Activated CD8-positive, alpha-beta memory T cell treated with anti-CD3 and anti-CD28 coated beads, Interleukin-2, amount 50 U/mL, for 48 hours (primary cell): ENCODE results near the gene HINFP.
A peak's percentile ranks its signal among the peaks of the same experiment; 100 is the strongest.
"Not testable (repeated sequence)": the region's sequence is repeated elsewhere in the genome, so short reads cannot be mapped to it uniquely, and the experiment has no call there.

Experiments
- DNase-seq: peaks from one replicate; pipeline ENCODE4 v3.0.0-alpha.2; 2020

The HINFP gene

GRCh38 chr11:119100246-119100970 lies 21.0 kb upstream of the HINFP start:
- no peak for DNase-seq

DNA sequence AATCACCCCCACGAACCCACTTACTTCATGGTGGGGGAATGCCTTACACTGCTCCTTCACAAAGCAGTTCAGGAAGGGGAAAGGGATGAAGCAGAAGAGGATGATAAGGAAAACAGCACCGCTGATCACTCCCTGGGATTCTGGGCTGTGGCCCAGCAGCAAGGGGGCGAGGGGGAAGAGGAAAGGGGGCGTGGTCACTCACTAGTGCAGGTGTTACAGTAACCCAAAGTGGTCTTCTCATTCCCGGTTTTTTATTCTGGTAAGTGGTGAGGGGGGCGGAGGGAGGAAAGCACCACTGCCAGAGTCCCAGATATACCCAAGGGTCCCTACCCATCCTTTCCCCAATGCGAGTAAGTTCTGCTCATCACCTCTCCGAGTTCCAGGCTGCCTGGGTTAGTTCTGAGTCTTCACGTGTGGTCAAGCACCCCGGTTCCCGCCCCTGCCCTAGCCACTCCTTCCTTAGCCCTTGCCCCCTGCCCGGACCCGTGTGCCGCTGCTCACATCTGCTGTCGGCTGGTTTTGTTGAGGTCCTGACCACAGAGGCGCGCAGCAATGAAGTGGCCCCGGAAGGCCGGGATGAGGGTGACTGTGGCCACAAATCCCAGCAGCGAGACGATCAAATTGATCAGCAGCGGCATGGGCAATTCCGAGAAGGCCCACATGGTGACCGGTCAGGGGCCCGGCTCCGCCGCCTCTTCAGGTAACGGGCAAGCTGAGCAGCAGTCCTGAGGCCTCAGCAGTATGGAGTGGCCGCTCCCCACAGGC lies 20.2 kb upstream of the HINFP start:
- DNase-seq = no peak

GRCh38 chr11:119101759-119102423 lies 19.5 kb upstream of the HINFP start, which contains the start of gene DPAGT1:
DPAGT1 (minus strand) TSS chr11:119101853; CDS start chr11:119101655, 198 bp downstream.
- peak; percentile 91 for DNase-seq

DNA sequence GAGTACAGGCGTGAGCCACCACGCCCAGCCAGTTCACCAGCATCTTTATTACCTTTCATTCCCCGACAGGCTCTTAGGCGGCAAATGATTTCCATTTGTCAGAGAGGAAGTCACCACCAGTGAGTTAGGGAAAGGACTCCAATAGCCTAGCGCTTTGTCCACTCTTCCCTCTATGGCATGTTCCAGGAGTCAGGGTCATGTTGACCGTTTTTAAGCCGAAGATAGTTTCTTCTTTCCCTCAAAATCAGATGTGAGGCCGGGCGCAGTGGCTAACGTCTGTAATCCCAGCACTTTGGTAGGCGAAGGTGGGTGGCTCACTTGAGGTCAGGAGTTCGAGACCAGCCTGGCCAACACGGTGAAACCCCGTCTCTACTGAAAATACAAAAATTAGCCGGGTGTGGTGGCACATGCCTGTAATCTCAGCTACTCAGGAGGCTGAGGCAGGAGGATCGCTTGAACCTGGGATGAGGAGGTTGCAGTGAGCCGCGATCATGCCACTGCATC lies 18.2 kb upstream of the HINFP start:
- not testable (repeated sequence) for DNase-seq

GRCh38 chr11:119103793-119104192 lies 17.6 kb upstream of the HINFP start:
- no peak for DNase-seq

GRCh38 chr11:119106564-119107537 lies 14.5 kb upstream of the HINFP start, which contains the start of gene C2CD2L:
C2CD2L (plus strand) TSS chr11:119107344; CDS start chr11:119107742, 398 bp downstream.
- peak; percentile 92 for DNase-seq

- DNase-seq = no peak
These were observed 13.7 kb upstream of the HINFP start for GRCh38 chr11:119107538-119108145.

DNA sequence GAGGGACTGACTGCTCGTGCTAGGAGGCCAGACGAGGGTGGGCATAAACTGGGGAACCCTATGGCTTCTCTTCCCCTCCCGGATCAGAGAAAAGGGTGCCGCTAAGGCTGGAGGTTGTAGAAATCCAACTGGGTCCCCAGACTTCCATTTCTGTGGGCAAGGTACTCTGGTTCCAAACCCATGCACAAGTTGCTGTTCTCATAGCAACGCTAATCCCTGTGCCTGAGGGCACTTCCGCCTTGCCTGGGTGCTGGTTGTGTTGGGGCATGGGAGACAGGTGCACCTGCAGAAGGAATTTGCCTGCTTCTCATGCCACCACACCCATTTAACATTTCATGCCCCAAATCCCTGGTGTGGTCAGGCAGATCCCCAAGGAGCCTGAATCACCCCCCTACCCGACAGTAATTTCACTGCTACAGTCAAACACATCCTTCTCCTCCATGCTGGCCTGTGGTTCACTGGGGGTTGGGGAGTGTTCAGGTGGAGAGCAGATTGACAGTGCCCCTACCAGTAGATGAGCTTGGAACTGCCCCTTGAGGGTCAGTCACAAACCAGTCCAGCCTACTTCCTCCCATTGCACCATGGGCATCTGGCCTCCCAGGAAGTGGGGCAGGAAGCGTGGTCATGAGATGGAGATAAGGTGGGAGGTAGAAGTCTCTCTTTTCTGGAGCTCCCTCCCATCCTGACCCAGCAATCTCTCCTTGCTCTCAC lies 13.1 kb upstream of the HINFP start:
- no peak for DNase-seq

DNA sequence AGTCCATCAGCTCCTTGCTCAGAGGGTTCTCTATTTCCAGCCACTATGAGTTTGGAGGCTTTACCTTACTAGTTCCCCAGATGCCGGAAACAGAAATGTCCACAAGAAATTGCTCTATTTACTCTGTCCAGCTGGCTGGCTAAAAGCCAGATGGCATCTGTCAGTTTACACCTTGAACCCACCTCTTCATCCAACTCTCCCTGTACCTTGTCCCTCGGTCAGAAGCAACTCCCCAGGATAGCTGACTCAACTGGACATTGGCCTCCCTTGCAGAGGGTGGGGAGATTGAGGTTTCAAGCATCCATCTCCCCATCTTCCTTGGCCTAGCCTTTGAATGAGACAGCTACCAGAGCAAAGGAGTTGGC lies 12.5 kb upstream of the HINFP start:
- DNase-seq = no peak

GRCh38 chr11:119109843-119110242 lies 11.5 kb upstream of the HINFP start:
- no peak for DNase-seq

GRCh38 chr11:119110439-119110838 lies 10.9 kb upstream of the HINFP start:
- no peak for DNase-seq

- no peak for DNase-seq
These were observed 9.9 kb upstream of the HINFP start for GRCh38 chr11:119111361-119111925.

- no peak for DNase-seq
These were observed 8.9 kb upstream of the HINFP start for GRCh38 chr11:119112314-119113020.

DNA sequence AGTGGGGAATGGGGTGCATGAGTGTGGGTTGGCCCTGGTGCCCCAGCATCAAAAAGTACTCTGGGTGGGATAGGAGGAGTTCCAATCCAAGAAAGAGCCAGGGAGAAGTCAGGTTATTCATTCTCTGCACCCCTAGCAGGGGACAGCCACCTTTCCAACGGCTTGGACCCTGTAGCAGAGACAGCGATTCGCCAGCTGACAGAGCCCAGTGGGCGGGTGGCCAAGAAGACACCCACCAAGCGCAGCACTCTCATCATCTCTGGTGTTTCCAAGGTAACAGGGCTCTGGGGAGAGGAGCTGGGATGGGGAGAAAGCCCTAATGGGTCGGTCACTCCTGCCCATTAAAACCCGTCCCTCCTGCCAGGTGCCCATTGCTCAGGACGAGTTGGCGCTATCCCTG lies 7.7 kb upstream of the HINFP start:
- no peak for DNase-seq

GRCh38 chr11:119114351-119114750 lies 7.0 kb upstream of the HINFP start:
- DNase-seq = no peak

DNA sequence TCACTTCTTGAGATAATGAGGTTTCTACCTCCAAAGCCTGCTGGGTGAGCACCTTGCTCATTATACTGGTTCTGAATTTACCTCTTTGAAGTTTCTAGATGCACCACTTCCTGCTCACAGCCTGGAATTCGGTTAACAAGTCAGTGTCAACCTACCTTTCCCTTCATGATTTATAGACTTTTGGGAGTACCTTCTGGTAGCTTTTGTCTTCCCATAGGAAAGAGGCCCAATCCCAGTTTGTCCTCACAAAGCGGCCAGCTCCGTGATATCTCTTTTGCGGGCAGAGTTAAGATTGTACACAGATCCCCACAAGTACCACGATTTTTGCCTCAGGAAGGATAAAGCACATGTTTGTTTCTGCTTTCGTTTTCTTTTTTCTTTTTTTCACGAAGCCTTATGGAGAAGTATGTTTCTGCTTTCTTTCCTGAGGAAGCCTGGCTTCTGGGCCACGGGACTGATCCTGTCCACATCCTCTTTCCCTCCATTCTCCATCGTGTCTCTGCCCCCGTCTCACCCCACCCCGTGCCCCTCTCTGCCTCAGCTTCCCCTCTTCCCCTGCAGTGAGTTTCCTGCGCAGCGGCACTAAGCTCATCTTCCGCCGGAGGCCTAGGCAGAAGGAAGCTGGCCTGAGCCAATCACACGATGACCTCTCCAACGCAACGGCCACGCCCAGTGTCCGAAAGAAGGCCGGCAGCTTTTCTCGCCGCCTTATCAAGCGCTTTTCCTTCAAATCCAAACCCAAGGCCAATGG lies 5.7 kb upstream of the HINFP start:
- no peak for DNase-seq

DNA sequence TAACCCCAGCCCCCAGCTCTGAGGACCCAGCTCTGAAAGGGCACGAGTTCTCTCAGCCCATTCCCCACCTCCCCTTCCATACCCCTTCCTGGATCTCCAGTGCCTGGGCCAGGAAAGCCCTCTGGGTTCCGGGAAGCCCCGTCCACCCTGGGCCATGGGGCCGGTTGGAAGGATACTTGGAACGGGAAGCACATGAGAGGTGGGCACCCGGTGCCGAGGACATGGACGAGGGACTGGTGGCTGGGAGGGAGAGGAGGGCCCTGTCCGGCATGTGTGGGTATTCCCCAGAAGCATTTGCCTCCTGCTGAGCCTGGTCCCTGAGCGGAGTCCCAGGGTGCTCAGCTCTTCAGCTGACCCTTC lies 5.2 kb upstream of the HINFP start:
- no peak for DNase-seq

DNA sequence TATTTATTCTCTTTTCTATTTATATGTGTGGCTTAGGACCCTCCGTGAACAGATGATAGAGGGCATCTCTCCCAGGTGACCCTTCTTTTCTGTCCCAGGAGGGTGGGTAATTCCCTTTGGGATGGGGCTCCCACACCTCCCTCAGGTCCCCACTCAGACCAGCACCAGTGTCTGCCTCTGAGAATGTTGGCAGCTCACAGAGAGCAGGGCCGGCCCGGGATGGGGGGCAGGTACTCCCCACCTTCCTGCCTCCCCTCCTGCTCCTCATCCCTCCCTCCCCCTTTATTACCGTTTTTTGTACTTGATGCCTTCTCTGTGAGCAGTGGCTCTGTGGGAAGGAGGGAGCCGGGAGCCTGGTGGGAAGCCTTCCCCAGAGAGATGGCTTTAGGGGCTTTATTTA lies 4.8 kb upstream of the HINFP start:
- DNase-seq = no peak

DNA sequence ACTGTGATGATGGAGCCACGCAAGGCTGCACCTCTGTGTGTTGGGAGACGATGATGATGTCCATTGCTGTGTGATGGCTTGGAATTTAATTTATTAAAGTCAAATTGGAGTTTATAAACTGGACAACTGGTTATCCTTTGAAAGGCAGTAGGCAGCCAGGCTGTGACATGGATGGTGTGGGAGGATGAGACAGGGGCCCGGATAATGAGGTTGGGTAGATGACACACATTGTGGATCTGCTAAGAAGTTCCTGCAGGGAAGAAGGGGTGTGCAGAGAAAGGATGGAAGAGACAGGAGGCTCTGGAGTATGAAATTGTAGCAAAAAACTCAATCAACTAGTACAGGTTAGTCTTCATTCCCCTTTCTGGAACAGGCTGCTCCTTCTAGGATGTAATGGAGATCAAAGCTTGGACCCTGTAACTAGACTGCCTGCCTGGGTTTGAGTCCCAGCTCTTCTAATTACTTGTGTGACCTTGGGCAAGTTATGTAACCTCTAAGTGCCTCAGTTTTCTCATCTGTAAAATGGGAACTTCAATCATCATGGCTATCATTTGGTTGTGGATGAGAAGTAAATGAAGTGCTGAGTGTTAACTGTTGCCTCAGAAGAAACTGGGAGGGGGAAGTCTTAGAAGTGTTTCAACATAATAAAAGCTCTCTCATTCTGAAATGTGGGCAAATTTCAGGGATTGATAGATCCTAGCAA lies 4.2 kb upstream of the HINFP start:
- DNase-seq = no peak
